Measurements from ENCODE around the gene KCNK5. TPM values are rescaled to one million over a fixed set of nuclear protein-coding genes. Genes with fewer than 3 reads are reported as not detected.

The KCNK5 gene
- total and polyA plus RNA-seq, 7 experiments from 2014 or later, result 0.20 to 9.6 (median 0.29) TPM; not detected in 3

DNA sequence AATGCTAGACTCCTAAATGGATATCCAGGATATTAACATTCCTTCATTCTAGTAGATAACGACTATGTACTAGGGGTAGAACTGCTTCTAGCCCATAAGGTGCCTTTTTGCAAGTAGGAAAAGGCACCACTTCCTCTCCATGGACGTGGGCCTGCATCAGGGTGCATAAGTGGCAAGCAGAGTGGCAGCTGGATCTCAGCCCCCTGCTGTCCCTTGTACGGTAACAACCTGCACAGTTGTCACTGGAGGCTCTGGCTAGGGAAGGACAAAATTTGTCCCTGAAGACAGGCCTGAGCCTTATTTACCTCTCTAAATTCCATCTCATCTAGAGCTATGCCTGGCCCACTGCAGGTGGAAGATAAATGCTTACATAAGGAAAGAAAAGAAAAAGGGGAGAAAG is 71.8 kb downstream of the KCNK5 start:
- H3K27ac ChIP-seq (ENCODE audit: low read depth, low read length), result no peak overlapping the region
- Mint-ChIP-seq H3K4me3 (no peak overlapping the region), H3K9me3 (peaks cover 0 to 21% (median 4%) of the 10 kb centered on the region in 11 donors), H3K27ac (no peak overlapping the region), H3K27me3 (peaks cover 0 to 6% (median 3%) of the 10 kb centered on the region in 5 donors), H3K36me3 (peaks cover 0 to 8% (median 5%) of the 10 kb centered on the region in 5 donors), H3K4me1 (peaks cover 3 to 13% (median 11%) of the 10 kb centered on the region in 7 donors)
- H3K9me3 ChIP-seq (ENCODE audit: control insufficient read depth in 2 of 3, low read length in 3 of 3), result no peaks in the 10 kb centered on the region
- ChIA-PET CTCF (no interaction called here), POLR2A (interaction anchor here (0.6 to 0.8 kb wide), 2 partner anchors 58 to 732 kb away, joined by 3 read pairs; no protein-coding TSS in a partner anchor)
- DNase-seq (no peak), ATAC-seq (no peak)
- no peaks in the 10 kb centered on the region for H3K36me3 ChIP-seq (ENCODE audit: control insufficient read depth in 2 of 3, insufficient read depth in 3 of 3, low read length in 3 of 3)
- peaks cover 0 to 4% of the 10 kb centered on the region in 2 donors for H3K4me1 ChIP-seq (ENCODE audit: control insufficient read depth in 2 of 2, insufficient read depth in 2 of 2, low read length in 2 of 2)
- no peak overlapping the region for H3K4me3 ChIP-seq (ENCODE audit: low read length)
- intact Hi-C loops (cut with micrococcal nuclease), result no loop called here
- no peaks in the 10 kb centered on the region for H3K27me3 ChIP-seq (ENCODE audit: control insufficient read depth in 2 of 2, insufficient read depth in 2 of 2, low read length in 2 of 2)

DNA sequence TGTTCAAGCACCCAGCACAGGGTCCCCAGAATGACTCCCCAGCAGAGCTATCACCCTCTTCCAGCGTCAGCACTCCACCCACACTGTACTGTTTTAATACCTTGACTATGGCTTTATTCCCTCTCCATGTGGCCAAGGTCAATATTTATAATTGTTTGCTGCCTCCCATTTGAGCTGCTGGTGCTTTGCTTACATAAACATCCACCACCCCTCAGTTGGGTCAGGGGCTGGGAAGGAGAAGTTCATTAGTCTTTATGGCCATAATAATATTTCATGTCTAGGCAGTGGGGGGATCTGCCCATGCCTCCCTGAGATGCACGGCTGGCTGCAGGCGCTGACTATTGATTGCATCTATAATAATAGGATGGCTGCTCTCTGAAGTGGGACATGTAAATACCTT is 72.5 kb downstream of the KCNK5 start:
- Mint-ChIP-seq H3K27me3 (peaks cover 0 to 11% (median 4%) of the 10 kb centered on the region in 5 donors), H3K36me3 (peaks cover 0 to 8% (median 5%) of the 10 kb centered on the region in 5 donors), H3K4me3 (no peak overlapping the region), H3K9me3 (peaks cover 0 to 21% (median 4%) of the 10 kb centered on the region in 11 donors), H3K4me1 (peaks cover 3 to 19% (median 14%) of the 10 kb centered on the region in 7 donors), H3K27ac (no peak overlapping the region)
- ChIA-PET POLR2A (no interaction called here), CTCF (interaction anchor here (0.7 kb wide), 1 partner anchor 10 kb away, joined by 3 read pairs; no protein-coding TSS in a partner anchor)
- intact Hi-C loops (cut with micrococcal nuclease), result no loop called here
- H3K4me1 ChIP-seq (ENCODE audit: control insufficient read depth in 2 of 2, insufficient read depth in 2 of 2, low read length in 2 of 2), result peaks cover 0 to 4% of the 10 kb centered on the region in 2 donors
- no peak overlapping the region for H3K4me3 ChIP-seq (ENCODE audit: low read length)
- DNase-seq (no peak), ATAC-seq (no peak)
- no peaks in the 10 kb centered on the region for H3K36me3 ChIP-seq (ENCODE audit: control insufficient read depth in 2 of 3, insufficient read depth in 3 of 3, low read length in 3 of 3)
- H3K9me3 ChIP-seq (ENCODE audit: control insufficient read depth in 2 of 3, low read length in 3 of 3), result no peaks in the 10 kb centered on the region
- H3K27me3 ChIP-seq (ENCODE audit: control insufficient read depth in 2 of 2, insufficient read depth in 2 of 2, low read length in 2 of 2), result no peaks in the 10 kb centered on the region
- H3K27ac ChIP-seq (ENCODE audit: low read depth, low read length), result no peak overlapping the region

DNA sequence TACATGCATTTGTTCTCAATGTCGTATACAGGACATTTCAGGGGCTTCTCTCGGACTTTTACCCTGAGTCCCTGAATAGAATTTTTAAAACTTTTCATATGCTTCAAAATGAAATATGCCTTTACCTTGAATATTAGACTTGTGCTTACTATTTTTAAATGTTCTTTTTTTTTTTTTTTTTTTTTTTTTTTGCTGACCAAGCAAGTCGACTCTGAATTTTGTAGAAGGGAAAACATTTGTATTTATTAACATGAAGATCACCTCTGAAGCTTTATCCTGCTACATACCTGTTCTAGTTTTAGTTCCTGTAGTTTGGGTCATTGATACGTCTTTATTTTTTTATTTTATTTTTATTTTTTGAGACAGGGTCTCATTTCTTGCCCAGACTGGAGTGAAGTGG is 74.6 kb downstream of the KCNK5 start:
- Histone ChIP-seq H3K27me3 (ENCODE audit: control insufficient read depth in 2 of 2, insufficient read depth in 2 of 2, low read length in 2 of 2) (no peaks in the 10 kb centered on the region), H3K4me1 (ENCODE audit: control insufficient read depth in 2 of 2, insufficient read depth in 2 of 2, low read length in 2 of 2) (peaks cover 0 to 4% of the 10 kb centered on the region in 2 donors), H3K27ac (ENCODE audit: low read depth, low read length) (no peak overlapping the region), H3K36me3 (ENCODE audit: control insufficient read depth in 2 of 3, insufficient read depth in 3 of 3, low read length in 3 of 3) (no peaks in the 10 kb centered on the region), H3K9me3 (ENCODE audit: control insufficient read depth in 2 of 3, low read length in 3 of 3) (no peaks in the 10 kb centered on the region), H3K4me3 (ENCODE audit: low read length) (no peak overlapping the region)
- Mint-ChIP-seq H3K36me3 (peaks cover 0 to 4% (median 0%) of the 10 kb centered on the region in 5 donors), H3K4me1 (peaks cover 3 to 27% (median 14%) of the 10 kb centered on the region in 7 donors), H3K4me3 (no peak overlapping the region), H3K9me3 (peaks cover 0 to 16% (median 2%) of the 10 kb centered on the region in 11 donors), H3K27ac (no peak overlapping the region), H3K27me3 (peaks cover 0 to 17% (median 7%) of the 10 kb centered on the region in 5 donors)
- POLR2A ChIA-PET, result no interaction called here
- intact Hi-C loops (cut with micrococcal nuclease), result loop anchor here in 1 of 2 donors (5.0 kb wide), 1 partner anchor 42 kb away; no protein-coding TSS in a partner anchor
- ATAC-seq, result no peak
- no peak for DNase-seq
- CTCF ChIA-PET, result interaction anchor here (1.0 kb wide), 1 partner anchor 10 kb away, joined by 3 read pairs; no protein-coding TSS in a partner anchor

DNA sequence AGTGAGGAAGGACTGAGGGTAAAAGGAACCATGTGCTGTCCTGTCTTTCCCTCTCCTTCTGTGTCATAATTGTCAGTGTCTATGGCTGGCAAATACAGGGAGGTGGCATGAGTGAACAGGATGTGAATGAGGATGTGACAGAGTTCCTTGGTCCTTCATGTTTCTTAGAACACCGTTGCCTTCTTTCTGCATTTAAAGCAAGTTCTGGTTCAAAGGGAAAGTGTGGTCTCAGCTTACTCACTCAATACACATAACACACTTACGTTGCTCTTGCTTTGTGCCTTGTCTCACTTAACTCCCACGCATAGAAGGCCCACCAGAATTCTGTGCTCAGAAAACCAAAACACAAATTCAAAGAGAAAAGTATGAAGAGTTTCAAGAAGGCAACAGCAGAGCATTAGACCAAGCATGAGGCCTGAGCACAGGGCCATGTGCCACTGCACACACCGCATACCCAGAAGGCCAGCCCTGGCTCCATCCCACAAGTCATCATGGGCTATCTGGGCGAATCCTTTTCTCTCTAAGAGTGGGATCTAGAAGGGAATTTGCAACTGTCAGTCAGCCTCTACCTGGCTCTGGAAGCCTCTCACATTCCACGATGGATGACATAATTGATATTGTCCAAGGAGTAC is 75.4 kb downstream of the KCNK5 start:
- peaks cover 3 to 27% (median 14%) of the 10 kb centered on the region in 7 donors for H3K4me1 Mint-ChIP-seq
- peaks cover 0 to 10% (median 2%) of the 10 kb centered on the region in 11 donors for H3K9me3 Mint-ChIP-seq
- peaks cover 0 to 4% (median 0%) of the 10 kb centered on the region in 5 donors for H3K36me3 Mint-ChIP-seq
- Histone ChIP-seq H3K9me3 (ENCODE audit: control insufficient read depth in 2 of 3, low read length in 3 of 3) (no peaks in the 10 kb centered on the region), H3K27me3 (ENCODE audit: control insufficient read depth in 2 of 2, insufficient read depth in 2 of 2, low read length in 2 of 2) (no peaks in the 10 kb centered on the region), H3K4me3 (ENCODE audit: low read length) (no peak overlapping the region), H3K27ac (ENCODE audit: low read depth, low read length) (no peak overlapping the region), H3K4me1 (ENCODE audit: control insufficient read depth in 2 of 2, insufficient read depth in 2 of 2, low read length in 2 of 2) (peaks cover 0 to 4% of the 10 kb centered on the region in 2 donors), H3K36me3 (ENCODE audit: control insufficient read depth in 2 of 3, insufficient read depth in 3 of 3, low read length in 3 of 3) (no peaks in the 10 kb centered on the region)
- peak overlapping the region in 6 of 9 donors; percentile 15 to 75 (median 46) for H3K27ac Mint-ChIP-seq
- ChIA-PET CTCF (no interaction called here), POLR2A (no interaction called here)
- peak overlapping the region in 1 of 10 donors; percentile 1 for H3K4me3 Mint-ChIP-seq
- peak; percentile 26 for ATAC-seq
- intact Hi-C loops (cut with micrococcal nuclease), result loop anchor here in 1 of 2 donors (5.0 kb wide), 1 partner anchor 42 kb away; no protein-coding TSS in a partner anchor
- peaks cover 0 to 22% (median 12%) of the 10 kb centered on the region in 5 donors for H3K27me3 Mint-ChIP-seq
- peak in 4 of 9 donors; percentile 11 to 29 (median 12) for DNase-seq

DNA sequence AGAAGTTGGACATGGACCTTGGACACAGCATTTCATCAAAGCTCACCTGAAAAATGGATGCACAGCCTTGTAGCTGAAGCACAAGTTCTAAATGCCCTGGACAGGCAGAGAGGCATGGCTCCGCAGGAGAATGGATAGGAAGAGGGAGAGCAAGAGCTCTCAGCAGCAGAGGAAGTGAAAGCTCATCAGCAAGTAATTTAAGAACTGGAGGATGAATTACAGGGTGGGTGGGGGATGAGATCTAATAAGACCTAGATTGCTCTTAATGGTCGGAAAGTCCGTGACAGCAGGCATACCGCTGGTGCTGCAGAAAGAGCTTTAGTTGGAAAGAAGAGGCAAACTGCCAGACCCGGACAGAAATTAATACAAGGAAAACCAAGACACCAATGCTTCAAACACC is 77.0 kb downstream of the KCNK5 start:
- ATAC-seq, result no peak
- peaks cover 12 to 36% (median 15%) of the 10 kb centered on the region in 5 donors for H3K27me3 Mint-ChIP-seq
- H3K27ac Mint-ChIP-seq, result no peak overlapping the region
- no peak overlapping the region for H3K4me3 ChIP-seq (ENCODE audit: low read length)
- peaks cover 0 to 4% of the 10 kb centered on the region in 2 donors for H3K4me1 ChIP-seq (ENCODE audit: control insufficient read depth in 2 of 2, insufficient read depth in 2 of 2, low read length in 2 of 2)
- H3K4me1 Mint-ChIP-seq, result peaks cover 3 to 28% (median 14%) of the 10 kb centered on the region in 7 donors
- DNase-seq, result no peak
- no peaks in the 10 kb centered on the region for H3K9me3 ChIP-seq (ENCODE audit: control insufficient read depth in 2 of 3, low read length in 3 of 3)
- no peaks in the 10 kb centered on the region for H3K27me3 ChIP-seq (ENCODE audit: control insufficient read depth in 2 of 2, insufficient read depth in 2 of 2, low read length in 2 of 2)
- no peaks in the 10 kb centered on the region for H3K36me3 Mint-ChIP-seq
- POLR2A ChIA-PET, result no interaction called here
- CTCF ChIA-PET, result interaction anchor here (0.6 to 0.9 kb wide), 2 partner anchors 15 to 16 kb away, joined by 3 read pairs; no protein-coding TSS in a partner anchor
- H3K36me3 ChIP-seq (ENCODE audit: control insufficient read depth in 2 of 3, insufficient read depth in 3 of 3, low read length in 3 of 3), result no peaks in the 10 kb centered on the region
- no peaks in the 10 kb centered on the region for H3K9me3 Mint-ChIP-seq
- no peak overlapping the region for H3K4me3 Mint-ChIP-seq
- intact Hi-C loops (cut with micrococcal nuclease), result loop anchor here in 1 of 2 donors (5.0 kb wide), 1 partner anchor 40 kb away; no protein-coding TSS in a partner anchor
- no peak overlapping the region for H3K27ac ChIP-seq (ENCODE audit: low read depth, low read length)

DNA sequence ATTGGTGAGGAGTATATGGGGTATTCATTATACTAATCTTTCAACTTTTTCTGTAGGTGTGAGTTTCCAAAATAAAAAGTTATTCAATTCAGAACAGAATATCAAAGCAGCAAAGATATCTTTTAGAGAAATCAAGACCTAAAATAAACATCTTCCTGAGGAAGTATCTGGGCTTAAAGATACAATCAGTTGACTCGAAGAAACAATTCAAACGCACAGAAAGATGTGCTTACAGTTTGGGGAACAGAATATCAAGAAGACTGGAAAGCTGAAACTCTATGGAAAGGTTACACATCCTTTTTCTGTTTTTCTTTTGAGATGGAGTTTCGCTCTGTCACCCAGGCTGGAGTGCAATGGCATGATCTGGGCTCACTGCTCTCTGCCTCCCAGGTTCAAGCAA is 78.1 kb downstream of the KCNK5 start:
- POLR2A ChIA-PET, result no interaction called here
- intact Hi-C loops (cut with micrococcal nuclease), result loop anchor here in 1 of 2 donors (5.0 kb wide), 1 partner anchor 39 kb away; no protein-coding TSS in a partner anchor
- no peak for ATAC-seq
- H3K4me3 ChIP-seq (ENCODE audit: low read length), result no peak overlapping the region
- H3K27ac ChIP-seq (ENCODE audit: low read depth, low read length), result no peak overlapping the region
- Mint-ChIP-seq H3K36me3 (no peaks in the 10 kb centered on the region), H3K4me1 (peaks cover 3 to 28% (median 14%) of the 10 kb centered on the region in 7 donors), H3K4me3 (no peak overlapping the region), H3K27ac (no peak overlapping the region), H3K27me3 (peaks cover 12 to 39% (median 16%) of the 10 kb centered on the region in 5 donors), H3K9me3 (no peaks in the 10 kb centered on the region)
- no peaks in the 10 kb centered on the region for H3K27me3 ChIP-seq (ENCODE audit: control insufficient read depth in 2 of 2, insufficient read depth in 2 of 2, low read length in 2 of 2)
- CTCF ChIA-PET, result no interaction called here
- no peaks in the 10 kb centered on the region for H3K36me3 ChIP-seq (ENCODE audit: control insufficient read depth in 2 of 3, insufficient read depth in 3 of 3, low read length in 3 of 3)
- H3K9me3 ChIP-seq (ENCODE audit: control insufficient read depth in 2 of 3, low read length in 3 of 3), result no peaks in the 10 kb centered on the region
- peaks cover 0 to 4% of the 10 kb centered on the region in 2 donors for H3K4me1 ChIP-seq (ENCODE audit: control insufficient read depth in 2 of 2, insufficient read depth in 2 of 2, low read length in 2 of 2)
- no peak for DNase-seq
